T1000 (cell line): ENCODE results near the gene TPD52L1.

Experiments used
- DNase-seq: peaks from one replicate; lab custom pipeline; 2025; ENCODE audit warnings: mixed read lengths; lab: John Stamatoyannopoulos, UW

TPD52L1 gene

DNA sequence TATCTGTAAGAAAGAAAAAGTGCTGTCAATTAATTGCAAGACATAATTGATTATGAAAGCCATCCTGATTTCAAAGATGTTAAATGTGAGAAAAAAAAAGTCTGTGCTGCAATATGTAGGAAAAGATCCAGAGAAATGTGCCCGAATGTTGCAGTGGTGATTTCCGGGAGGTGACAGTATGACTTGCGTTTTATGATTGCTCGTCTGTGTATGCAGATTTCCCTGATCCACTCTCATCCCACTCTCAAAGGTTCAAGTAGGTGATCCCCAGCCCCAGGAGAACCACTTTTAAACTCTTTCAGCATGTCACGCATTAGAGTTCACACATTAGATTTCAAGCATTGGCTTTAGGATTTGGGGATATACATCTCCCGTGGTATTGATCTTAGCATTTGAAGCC is 57.8 kb downstream of the TPD52L1 start:
- no peak for DNase-seq

DNA sequence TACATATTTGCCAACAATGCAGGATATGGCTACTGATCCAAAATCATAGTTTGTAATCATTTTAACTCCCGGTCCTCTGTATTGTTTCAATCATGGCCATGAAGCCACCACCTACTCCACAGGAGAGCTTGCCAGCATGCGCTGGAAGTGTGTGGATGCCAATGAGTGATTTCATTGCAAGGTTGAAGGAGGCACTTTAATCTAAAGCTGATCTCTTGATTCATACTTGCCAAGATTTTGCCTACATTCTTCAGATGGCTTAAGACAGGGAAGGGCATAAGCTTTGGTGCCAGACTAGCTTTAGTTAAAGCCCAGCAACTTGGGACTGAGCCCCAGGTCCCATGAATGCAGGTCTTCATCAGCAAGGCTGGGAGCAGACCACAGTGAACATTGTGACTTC is 58.8 kb downstream of the TPD52L1 start:
- no peak for DNase-seq

DNA sequence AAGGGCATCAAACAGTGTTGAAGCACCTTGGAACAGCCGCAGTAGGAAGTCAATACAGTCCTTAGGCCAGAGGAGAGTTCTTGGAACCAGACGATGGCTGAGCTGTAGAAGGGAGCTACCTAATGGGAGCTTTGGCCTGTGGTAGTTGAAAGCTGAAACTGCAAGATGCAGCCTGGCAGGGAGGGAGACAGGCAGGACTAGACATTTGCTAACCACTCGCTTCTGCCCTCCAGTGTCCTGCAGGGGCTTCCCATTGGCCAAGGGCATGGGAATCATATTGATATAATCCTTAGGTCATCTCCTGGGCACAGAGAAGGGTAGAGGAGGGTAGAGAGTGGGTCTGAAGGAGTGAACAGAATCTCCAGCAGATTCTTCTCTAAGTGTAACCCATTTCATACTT is 60.4 kb downstream of the TPD52L1 start:
- DNase-seq: no peak

DNA sequence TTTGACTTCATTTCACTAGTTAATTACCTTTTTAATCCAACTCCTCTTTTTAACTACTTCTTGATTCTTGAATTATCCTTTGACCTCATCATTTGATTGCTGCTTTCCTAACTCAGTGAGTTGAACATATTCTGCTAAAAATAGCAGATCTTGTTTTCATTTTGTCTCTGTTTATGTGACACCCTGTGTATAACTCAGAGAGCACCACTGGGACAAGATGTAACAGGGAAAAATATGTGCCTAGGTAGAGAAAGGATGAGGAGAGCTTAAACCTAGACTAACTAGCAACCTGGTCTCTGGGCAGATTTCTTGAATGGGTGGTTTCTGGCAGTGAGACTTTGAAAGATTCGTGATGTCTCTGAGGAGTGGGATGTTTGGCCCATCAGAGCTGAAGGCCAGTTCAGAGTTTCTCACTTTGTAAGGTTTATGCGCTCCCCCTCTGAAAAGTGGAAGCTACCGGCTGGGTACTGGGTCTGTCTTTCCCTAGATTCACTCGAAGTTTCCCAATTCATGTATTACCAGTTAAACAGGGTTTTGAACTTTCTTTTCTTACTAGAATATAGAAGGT is 61.8 kb downstream of the TPD52L1 start:
- DNase-seq: no peak

DNA sequence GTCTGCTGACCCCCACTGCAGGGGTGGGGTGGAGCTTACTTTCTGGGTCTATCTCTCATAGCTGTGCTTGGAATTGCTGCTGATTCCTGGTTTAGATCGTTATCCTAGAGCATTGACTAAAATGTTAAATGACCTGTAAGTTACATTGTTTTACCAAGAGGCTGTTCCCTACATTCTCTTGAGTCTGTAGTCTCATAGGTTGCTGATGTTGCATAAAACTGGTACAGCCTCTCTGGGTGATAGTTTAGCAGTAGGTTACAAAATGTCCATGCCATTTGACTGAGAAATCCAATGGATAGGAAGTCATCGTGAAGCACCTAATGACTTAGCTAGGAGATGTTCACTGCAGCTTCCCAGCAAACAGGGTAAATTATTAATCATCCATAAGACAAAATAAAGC is 62.4 kb downstream of the TPD52L1 start:
- no peak for DNase-seq

DNA sequence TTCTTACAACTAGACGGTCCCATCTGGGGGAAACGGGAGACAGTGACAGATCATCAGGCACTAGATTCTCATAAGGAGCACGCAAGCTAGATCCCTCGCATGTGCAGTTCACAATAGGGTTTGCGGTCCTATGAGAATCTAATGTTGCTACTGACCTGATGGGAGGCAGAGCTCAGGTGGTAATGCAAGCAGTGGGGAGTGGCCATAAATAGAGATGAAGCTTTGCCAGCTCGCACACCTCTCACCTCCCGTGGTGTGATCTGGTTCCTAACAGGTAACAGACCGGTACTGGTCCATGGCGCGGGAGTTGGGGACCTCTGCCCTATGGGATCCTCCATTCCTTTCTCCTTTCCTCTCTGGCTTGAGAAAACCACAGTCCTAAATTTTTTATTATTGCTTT is 63.8 kb downstream of the TPD52L1 start:
- DNase-seq: no peak

DNA sequence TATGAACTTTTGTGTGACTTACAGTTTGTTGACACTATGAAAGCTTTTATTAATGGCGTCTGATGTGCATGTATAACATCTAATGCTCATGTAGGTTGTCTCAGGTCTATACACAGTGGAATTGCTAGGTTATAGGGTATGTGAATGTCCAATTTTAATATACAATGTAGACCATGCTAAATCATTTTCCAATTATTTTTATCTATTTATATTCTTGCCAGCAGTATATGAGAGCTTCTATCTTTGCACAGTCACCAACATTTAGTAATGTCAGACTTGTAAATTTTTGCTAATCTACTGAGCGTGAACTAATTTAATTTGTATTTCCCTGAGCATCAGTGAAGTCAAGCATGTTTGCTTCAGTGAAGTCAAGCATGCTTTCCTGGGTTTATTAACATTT is 64.4 kb downstream of the TPD52L1 start:
- DNase-seq: no peak

DNA sequence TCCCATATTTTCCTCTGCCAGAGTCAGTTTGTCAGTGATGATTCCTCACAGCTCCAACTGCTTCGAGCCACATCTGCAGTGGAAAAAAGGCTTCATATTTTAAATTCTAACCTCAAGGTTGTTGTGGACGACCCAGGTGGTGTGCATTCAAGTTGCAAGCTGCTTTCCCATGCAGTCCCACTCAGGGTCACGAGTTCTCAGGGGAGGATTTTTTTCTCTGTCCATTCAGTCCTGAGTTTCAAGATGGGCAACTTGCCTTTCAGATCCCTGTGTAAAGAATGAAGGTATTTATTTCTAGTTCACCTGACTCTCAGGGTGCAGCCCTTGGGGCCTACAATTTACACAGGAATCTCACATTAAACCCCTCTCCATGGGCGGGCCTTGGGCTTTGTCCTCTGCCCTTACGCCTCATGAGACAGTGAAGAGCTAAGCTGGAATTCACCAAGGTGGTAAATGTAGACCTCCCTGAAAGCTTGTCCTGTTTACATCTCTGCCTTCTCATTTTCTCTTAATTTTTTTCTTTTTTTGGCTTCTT is 65.9 kb downstream of the TPD52L1 start:
- DNase-seq: no peak

DNA sequence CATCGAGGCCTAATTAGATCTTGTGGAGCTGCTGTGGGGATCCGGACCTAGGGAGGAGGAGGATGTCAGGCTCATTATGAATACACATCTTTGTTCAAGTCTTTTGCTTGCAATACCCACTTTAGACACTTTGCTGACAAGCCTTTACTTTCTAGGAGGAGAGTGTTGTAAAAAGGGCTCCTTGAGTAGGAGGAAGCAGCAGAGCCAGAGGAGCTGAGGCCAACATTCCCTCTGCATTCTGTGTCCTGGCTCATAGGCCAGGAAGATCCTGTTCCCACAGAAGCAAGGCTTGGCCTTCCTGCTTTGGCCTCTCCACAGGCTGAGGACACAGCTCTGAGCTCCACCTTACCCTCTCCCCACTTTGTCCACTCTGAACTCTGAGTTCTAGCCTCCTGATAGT is 67.1 kb downstream of the TPD52L1 start:
- no peak for DNase-seq

DNA sequence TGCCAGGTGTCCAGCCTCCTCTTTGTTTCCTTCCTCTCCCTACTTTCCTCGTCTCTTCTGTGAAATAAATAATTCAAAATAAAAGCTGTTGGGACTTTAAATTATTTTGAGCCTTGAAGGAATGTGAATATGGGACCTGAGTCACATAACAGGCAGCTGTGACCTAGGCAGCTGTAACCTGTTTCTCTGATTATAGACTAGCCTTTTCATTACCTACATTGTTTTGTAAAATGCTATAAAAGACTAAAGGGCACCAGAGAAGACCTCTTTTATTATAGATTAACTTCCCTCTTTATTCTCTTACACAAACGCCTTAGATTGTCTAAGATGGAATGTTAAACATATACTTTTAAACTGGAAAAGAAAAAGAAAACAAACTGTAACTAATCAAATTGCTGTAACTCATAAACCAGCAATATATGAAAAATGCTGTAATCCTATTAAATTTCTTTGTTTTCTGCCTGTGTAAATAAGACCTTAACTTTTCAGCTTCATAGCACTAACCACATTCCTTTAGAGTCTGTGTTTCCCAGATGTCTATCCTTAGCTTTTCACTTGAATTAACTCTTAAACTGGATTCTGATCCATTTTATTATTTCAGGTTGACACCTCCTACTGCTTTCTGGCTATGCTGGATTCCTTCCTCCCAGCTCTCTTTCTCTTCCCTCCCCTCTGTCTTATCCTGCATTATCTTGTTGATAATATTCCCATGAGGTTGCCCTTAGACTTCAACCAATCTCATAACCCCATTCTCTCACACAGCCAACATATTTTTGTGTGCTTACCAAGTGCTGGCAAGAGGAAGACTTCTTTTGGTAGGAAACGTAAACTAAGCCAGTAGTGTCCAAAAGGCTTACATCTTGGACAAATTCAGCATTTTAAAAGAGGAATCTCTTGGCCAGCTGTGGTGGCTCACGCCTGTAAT is 69.2 kb downstream of the TPD52L1 start:
- no peak for DNase-seq

DNA sequence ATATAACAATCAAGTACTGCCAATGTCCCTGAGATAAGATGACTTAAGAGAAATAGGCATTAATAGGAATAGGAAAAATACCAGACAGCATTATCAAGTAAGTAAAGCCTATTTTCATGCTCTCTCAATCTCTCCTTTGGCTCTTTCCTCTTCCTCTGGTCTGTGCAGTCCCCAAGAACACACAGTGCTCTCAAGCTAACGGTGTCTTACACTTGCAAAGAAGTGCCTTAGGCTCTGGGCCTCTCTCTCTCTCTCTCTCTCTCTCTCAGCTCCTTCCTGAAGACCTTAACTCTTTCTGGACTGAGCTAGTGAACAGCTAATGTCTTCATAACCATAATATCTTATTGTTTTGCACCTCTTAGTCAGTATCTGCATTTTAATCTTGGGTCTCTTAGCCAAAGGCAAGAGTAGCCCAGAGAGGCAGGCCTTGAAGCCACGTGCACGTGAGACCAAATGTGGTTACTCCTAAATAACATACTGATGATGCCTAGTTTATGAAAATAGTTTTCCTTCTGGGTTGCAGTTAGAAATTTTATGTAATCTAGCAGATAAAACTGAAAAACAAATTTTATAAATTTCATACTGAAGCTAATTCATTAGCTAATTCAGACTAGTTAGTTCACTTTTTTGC is 70.8 kb downstream of the TPD52L1 start:
- DNase-seq: no peak

DNA sequence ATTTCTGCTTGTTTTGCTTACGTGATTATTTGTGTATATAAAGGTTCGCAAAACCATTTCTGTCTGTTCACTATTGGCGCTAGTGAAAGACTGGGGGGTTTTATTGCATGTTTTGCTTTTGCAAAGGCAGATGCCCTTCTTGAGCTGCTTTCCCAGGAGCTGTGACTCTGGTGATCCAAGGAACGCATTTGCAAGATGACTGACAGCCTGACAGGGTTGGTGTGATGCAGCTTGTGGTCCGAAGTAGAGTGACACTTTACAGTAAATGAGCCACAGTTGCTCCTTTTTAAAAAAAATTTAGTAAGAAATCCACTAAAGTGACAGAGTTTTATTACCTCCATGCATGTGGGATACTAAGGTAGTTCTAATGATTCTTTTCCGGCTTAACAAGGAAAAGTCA is 73.7 kb downstream of the TPD52L1 start:
- DNase-seq: no peak

DNA sequence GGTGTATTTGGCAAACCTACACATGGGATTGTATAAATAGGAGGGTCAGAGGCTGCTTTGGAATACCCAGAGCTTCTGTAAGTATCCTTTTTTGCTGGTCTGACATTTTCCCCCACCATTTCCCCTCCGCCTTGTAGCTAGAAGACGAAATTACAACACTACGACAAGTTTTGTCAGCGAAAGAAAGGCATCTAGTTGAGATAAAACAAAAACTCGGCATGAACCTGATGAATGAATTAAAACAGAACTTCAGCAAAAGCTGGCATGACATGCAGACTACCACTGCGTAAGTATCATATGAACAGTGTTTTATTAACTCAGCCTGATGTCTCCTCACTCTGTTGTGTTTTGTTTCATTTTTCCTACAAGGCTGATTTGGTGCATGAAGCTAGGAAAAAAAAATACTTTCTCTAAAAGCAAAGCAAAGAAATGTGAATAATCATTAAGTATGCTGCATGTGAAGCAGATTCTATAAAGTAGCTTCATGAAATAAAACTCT is 75.5 kb downstream of the TPD52L1 start:
- DNase-seq: no peak

DNA sequence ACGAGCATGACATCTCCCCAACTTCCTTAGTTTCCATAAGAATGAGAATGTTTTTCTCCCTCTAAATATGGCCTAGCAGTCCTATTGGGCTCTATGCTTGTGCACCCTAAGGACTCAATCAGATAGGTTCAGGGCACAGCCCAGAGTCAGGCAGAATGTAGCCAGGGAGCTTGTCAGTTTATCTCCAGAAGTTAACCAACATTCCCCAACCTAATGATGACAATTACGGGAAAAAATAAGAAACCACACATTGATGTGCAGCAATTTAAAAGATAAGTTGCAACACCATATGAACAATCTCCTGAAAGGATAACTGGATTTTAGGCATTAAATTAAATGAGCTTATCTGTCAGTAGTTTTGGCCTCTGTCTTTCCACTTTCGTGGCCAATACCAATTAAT is 77.1 kb downstream of the TPD52L1 start:
- no peak for DNase-seq

DNA sequence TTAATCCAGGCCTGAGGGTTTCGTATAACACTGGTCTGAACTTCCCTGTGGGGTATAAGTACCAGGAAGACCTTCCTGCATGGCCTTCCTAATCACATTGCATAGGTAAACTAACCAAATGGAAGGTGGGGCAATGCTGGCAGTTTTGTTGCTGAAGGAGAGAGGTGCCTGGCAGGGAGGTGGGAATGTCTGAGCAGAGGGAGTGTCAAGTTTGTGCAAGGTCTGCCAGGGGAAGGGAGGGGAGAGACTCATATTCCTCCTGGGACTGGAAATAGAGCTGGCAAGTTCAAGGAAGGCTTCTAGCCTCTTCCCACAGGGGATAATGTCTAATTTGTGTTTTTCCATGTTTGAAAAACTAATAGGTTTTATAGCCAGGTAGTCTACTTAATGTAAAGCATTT is 77.6 kb downstream of the TPD52L1 start:
- DNase-seq: no peak

DNA sequence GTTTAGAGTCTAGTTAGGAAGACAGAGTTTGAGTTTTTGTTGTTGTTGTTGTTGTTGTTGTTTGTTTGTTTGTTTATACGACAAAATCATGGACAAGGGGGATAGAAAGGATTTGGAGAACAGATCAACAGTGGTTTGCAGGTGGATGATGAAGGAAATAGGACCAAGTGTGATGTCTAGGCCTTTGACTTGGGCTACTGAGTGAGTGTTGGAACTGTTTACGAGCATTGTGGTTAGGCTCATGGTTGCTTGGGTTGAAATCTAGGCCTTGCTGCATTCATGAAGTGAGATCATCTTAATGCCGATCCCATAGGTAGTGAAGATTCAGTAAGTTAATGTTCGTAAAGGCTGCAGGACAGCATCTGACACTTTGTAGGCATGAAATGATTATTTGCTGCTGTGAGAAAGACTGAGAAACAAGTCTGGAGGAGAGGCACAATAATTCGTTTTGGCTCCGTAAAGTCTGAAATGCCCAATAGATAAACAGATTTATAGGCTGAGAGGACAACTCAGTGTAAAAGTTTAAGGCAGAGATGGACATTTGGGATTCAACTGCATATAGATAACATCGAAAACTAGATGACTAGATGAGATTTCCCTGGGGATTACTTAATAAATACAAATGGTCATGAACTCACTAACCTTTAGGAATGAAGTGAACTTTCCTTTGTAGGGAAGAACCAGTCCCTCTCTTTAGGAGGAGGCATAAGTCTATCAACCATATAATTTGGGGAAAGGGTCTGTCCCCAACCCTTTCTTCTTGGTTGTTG is 78.2 kb downstream of the TPD52L1 start:
- no peak for DNase-seq

DNA sequence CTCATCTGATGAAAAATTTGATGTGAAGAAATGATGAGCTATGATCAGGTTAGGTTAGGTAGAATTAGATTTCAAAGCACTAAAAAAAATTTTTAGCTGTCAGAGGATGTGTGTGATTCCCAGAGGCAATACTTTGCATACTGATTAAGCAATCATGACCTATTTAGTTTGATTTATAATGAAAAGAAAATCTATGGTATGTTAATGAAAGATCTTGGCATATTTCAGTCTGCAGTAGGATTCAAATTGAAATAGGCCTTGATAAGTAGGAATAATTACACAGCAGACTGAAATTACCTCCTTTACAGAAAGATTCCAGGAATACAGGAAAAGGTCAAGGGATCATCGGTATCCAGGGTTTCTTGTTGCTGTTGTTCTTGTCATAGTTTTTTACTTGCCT is 78.9 kb downstream of the TPD52L1 start:
- DNase-seq: no peak

DNA sequence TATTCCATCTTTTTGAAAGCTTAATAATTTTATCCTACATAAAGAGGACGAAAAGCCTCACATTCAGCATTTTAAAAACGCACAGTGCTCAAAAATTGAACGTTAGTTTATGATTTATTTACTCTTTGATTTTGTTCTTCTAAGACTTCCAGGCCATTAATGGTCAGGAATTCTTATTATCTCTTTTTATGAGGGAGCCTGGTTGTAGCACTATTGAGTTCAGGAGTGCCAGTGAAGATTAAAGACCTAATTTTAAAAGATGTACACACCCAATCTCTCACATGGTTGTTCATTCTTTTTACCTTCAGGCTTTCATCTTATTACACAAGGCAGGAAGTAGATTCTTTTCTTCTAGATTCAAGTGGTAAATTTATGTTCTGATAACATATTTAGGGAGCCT is 79.6 kb downstream of the TPD52L1 start:
- DNase-seq: no peak

DNA sequence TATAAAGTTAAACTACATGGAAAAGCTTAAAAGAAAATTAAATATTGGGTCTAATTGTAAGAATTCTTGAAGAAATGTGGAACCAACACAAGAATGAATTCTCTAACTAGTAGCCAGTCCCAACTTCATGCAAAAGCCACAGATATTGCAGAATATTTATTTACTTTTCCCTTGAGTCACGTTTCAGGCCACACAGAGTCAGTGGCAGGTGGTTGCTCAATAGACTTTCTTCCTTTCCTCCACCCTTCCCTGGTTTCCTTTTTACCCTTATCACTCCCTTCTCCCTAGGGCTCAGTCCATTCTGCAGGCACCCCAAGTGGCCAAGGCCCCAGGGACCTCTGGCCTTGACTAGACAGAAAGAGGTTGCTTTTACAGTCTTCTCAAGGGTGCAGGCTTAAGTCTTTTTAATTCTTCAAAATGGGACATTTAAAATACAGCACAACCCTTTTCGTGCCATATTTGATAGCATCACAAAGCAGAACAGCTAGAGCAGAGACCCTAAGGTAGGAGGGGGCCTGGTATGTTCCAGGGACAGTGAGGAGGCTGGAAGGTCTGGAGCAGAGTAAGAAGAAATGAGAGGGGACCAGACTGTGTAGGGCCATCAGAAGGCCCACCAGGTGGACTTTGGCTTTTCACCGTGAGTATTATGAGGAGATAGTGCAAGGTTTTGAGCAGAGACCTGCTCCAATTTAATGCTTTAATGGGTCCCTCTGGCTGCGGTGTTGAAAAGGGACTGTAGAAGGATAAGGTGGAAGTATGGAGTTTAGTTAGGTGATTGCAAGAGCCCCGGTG is 83.2 kb downstream of the TPD52L1 start:
- no peak for DNase-seq

DNA sequence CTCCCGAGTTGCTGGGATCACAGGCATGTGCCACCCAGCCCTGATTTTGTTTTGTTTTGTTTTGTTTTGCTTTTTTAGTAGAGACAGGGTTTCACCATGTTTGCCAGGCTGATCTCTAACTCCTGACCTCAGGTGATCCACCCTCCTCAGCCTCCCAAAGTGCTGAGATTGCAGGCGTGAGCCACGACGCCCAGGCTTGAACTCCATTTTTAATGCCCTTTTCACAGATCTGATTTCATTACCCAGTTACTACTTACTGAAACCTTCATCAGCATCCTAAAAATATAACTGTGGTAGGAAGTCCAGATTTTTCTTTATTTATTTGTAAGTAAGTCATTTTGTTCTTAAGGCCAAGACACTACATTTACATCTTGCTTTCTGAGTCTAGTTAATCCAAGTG is 84.2 kb downstream of the TPD52L1 start:
- no peak for DNase-seq

DNA sequence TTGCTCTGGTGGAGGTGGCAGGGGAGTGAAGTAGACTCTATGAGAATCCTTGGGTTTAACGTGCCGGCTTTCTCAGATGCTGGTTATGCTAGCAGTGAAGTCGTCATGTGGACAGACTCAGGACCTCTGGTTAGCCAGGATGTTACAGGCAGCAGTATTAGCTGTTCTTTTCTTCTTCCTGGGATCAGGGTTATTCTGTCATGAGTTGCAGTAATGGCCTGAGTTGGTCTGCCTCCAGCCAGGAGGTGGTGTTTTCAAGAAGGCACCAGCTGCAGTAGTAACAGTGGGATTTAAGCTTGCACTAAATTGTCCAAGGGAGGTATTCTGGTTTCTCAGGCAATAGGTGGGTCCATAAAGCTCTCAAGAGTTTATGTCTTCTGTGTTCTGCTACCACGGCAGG is 91.5 kb downstream of the TPD52L1 start:
- DNase-seq: no peak
